GM23338 (cell line): ENCODE data around the gene TMEM107. TPM values are rescaled to one million over a fixed set of nuclear protein-coding genes. Genes with fewer than 3 reads are reported as not detected.

Experiments
- ATAC-seq: fragments of 200-7000 bp; cut with Tn5 transposase; 3 replicates; pipeline ENCODE4 v1.9.1; 2020
- DNase-seq: peaks from one replicate; pipeline ENCODE4 v3.0.0-alpha.2; 2015; ENCODE audit warnings: low spot score
- H2AFZ ChIP-seq: fragments of 200-600 bp; sonication (generic); 2 replicates; pipeline ENCODE4 v1.8.0; 2016; ENCODE audit warnings: antibody characterized with exemption, mild to moderate bottlenecking, moderate library complexity
- H3F3A ChIP-seq: fragments of 200-600 bp; sonication (generic); replicated peaks from 2 replicates; pipeline ENCODE4 v1.8.0; 2017; ENCODE audit warnings: antibody characterized with exemption, mixed run types, low read depth
- H3K27ac ChIP-seq: fragments of 200-600 bp; sonication (generic); 2 replicates; pipeline ENCODE4 v1.6.1; 2016; ENCODE audit warnings: low read depth
- H3K27me3 ChIP-seq: fragments of 200-600 bp; sonication (generic); 2 replicates; pipeline ENCODE4 v1.8.0; 2016; ENCODE audit warnings: mild to moderate bottlenecking, mixed run types, moderate library complexity; ENCODE audit not compliant: insufficient read depth
- H3K36me3 ChIP-seq: fragments of 200-600 bp; sonication (generic); 2 replicates; pipeline ENCODE4 v1.8.0; 2016; ENCODE audit warnings: mild to moderate bottlenecking; ENCODE audit not compliant: insufficient read depth
- H3K4me1 ChIP-seq: fragments of 200-600 bp; sonication (generic); 2 replicates; pipeline ENCODE4 v1.8.0; 2016; ENCODE audit warnings: mild to moderate bottlenecking, moderate library complexity; ENCODE audit not compliant: insufficient read depth
- H3K4me2 ChIP-seq: fragments of 200-600 bp; sonication (generic); 2 replicates; pipeline ENCODE4 v1.7.1; 2017; ENCODE audit warnings: mixed run types
- H3K4me3 ChIP-seq: fragments of 200-600 bp; sonication (generic); 2 replicates; pipeline ENCODE4 v1.6.1; 2016; ENCODE audit warnings: mixed run types
- H3K79me2 ChIP-seq: fragments of 200-600 bp; sonication (generic); replicated peaks from 2 replicates; pipeline ENCODE4 v1.8.0; 2017; ENCODE audit warnings: mild to moderate bottlenecking; ENCODE audit not compliant: insufficient read depth
- H3K9me2 ChIP-seq: fragments of 200-600 bp; sonication (generic); 2 replicates; pipeline ENCODE4 v1.8.0; 2017; ENCODE audit not compliant: insufficient read depth
- H4K20me1 ChIP-seq: fragments of 200-600 bp; sonication (generic); replicated peaks from 2 replicates; pipeline ENCODE4 v1.8.0; 2017; ENCODE audit warnings: mild to moderate bottlenecking; ENCODE audit not compliant: insufficient read depth
- H3K27ac Mint-ChIP-seq: 2 replicates; pipeline ENCODE4 v1.8.0; 2020; ENCODE audit warnings: inconsistent platforms, mild to moderate bottlenecking, moderate library complexity, mixed read lengths
- H3K27me3 Mint-ChIP-seq: 3 replicates; pipeline ENCODE4 v1.8.0; 2022; ENCODE audit warnings: low read depth, mild to moderate bottlenecking, moderate library complexity, mixed read lengths, inconsistent platforms; ENCODE audit not compliant: insufficient read depth, poor library complexity
- H3K36me3 Mint-ChIP-seq: 3 replicates; pipeline ENCODE4 v1.8.0; 2021; ENCODE audit warnings: low read depth, mild to moderate bottlenecking, inconsistent platforms, moderate library complexity, mixed read lengths
- H3K4me1 Mint-ChIP-seq: 3 replicates; pipeline ENCODE4 v1.8.0; 2020; ENCODE audit warnings: mild to moderate bottlenecking, inconsistent platforms, mixed read lengths
- H3K4me3 Mint-ChIP-seq: 3 replicates; pipeline ENCODE4 v1.8.0; 2021; ENCODE audit warnings: moderate library complexity, mild to moderate bottlenecking, inconsistent platforms, mixed read lengths
- H3K9me3 Mint-ChIP-seq: 3 replicates; pipeline ENCODE4 v1.8.0; 2020; ENCODE audit warnings: moderate library complexity, mild to moderate bottlenecking, inconsistent platforms, mixed read lengths
- ETS1 ChIP-seq: IDR thresholded peaks from 2 replicates; pipeline ENCODE4 v1.6.1; 2016; ENCODE audit warnings: antibody characterized with exemption
- EZH2 ChIP-seq: fragments of 200-600 bp; sonication (generic); IDR thresholded peaks from one replicate; pipeline ENCODE4 v1.8.0; 2017; ENCODE audit warnings: antibody characterized with exemption, mild to moderate bottlenecking, low read depth; ENCODE audit not compliant: unreplicated experiment
- microRNA counts: library from miRNA; unstranded; fragments of <30 nt; microRNA quantifications from one replicate; lab custom pipeline; 2017
- microRNA-seq: library from miRNA; unstranded; fragments of <30 nt; microRNA quantifications from one replicate; pipeline ENCODE4, GENCODE V29; 2017
- polyA plus RNA-seq: library from polyadenylated mRNA; unstranded; fragments of >200 nt; fragmentation: Nextera tagmentation; extraction: Ambion mirVana; gene quantifications from 2 replicates; pipeline ENCODE4 v1.2.1, GENCODE V29; 2016
- total RNA-seq: library from RNA; depleted of rRNA; stranded (reverse); fragments of >200 nt; shearing (Covaris generic); gene quantifications from 2 replicates; pipeline ENCODE4 v1.2.3, GENCODE V29; 2014; rRNA removed
- TF ChIP-seq, protein P1 (sequence below), 2 experiments: fragments of 200-600 bp in 1 of 2; sonication (generic) in 1 of 2; conservative IDR thresholded peaks; 2 replicates each; pipeline versions ENCODE4 v1.5.1 to v1.6.1; 2016 to 2017; ENCODE audit warnings: antibody characterized with exemption in 2 of 2, low read depth in 2 of 2, mild to moderate bottlenecking in 2 of 2, moderate library complexity in 1 of 2

TMEM107 gene
- total and polyA plus RNA-seq, 2 experiments from 2014 or later: 10.8 to 20.4 TPM

- ATAC-seq (peak; percentile 0), DNase-seq (peak; percentile 92)
- peak; percentile 19 for TF ChIP-seq EZH2
- no peak for TF ChIP-seq ETS1
- peaks cover 24% of the 10 kb centered on the region for H3K9me3 Mint-ChIP-seq
- peaks cover 89% of the 10 kb centered on the region for H3K27me3 Mint-ChIP-seq
- H3K4me3 Mint-ChIP-seq: peak within 1 kb of the TSS; percentile 83
- Histone ChIP-seq H3K4me1 (peaks cover 26% of the 10 kb centered on the region), H3K9me2 (no peaks in the 10 kb centered on the region), H3K27ac (no peak within 1 kb of the TSS), H3F3A (peaks cover 18% of the 10 kb centered on the region), H4K20me1 (peaks cover 6% of the 10 kb centered on the region; the same call in 1 of the 2 replicates), H3K79me2 (no peaks in the 10 kb centered on the region), H3K36me3 (no peaks in the 10 kb centered on the region), H3K27me3 (peaks cover 69% of the 10 kb centered on the region), H3K4me3 (peak within 1 kb of the TSS; percentile 66), H2AFZ (peak within 1 kb of the TSS; percentile 67; the same call in 1 of the 2 replicates), H3K4me2 (peak within 1 kb of the TSS; percentile 94)
- H3K36me3 Mint-ChIP-seq: peaks cover 12% of the 10 kb centered on the region
- peaks cover 32% of the 10 kb centered on the region for H3K4me1 Mint-ChIP-seq
- H3K27ac Mint-ChIP-seq: no peak within 1 kb of the TSS
These were observed 52.4 kb downstream of the TMEM107 start, which contains the start of gene HES7 for GRCh38 chr17:8123695-8124349. Gene HES7, minus strand, starts transcription at chr17:8124106. Its CDS starts 22 bp downstream, at chr17:8124084.

- Mint-ChIP-seq H3K9me3 (peaks cover 24% of the 10 kb centered on the region), H3K36me3 (peaks cover 13% of the 10 kb centered on the region), H3K27me3 (peaks cover 89% of the 10 kb centered on the region), H3K27ac (no peak overlapping the region), H3K4me1 (peaks cover 32% of the 10 kb centered on the region), H3K4me3 (peak overlapping the region; percentile 83)
- Histone ChIP-seq H3K27ac (no peak overlapping the region), H4K20me1 (peaks cover 6% of the 10 kb centered on the region; the same call in 1 of the 2 replicates), H3K9me2 (no peaks in the 10 kb centered on the region), H3K27me3 (peaks cover 68% of the 10 kb centered on the region), H3K4me1 (peaks cover 26% of the 10 kb centered on the region), H3K4me2 (peak overlapping the region; percentile 94), H3K4me3 (peak overlapping the region; percentile 66), H2AFZ (peak overlapping the region; percentile 67; the same call in 1 of the 2 replicates), H3K36me3 (no peaks in the 10 kb centered on the region), H3F3A (peaks cover 22% of the 10 kb centered on the region), H3K79me2 (no peaks in the 10 kb centered on the region)
- ATAC-seq (no peak), DNase-seq (peak; percentile 44)
- TF ChIP-seq EZH2: peak; percentile 87
- TF ChIP-seq, protein P1, sequence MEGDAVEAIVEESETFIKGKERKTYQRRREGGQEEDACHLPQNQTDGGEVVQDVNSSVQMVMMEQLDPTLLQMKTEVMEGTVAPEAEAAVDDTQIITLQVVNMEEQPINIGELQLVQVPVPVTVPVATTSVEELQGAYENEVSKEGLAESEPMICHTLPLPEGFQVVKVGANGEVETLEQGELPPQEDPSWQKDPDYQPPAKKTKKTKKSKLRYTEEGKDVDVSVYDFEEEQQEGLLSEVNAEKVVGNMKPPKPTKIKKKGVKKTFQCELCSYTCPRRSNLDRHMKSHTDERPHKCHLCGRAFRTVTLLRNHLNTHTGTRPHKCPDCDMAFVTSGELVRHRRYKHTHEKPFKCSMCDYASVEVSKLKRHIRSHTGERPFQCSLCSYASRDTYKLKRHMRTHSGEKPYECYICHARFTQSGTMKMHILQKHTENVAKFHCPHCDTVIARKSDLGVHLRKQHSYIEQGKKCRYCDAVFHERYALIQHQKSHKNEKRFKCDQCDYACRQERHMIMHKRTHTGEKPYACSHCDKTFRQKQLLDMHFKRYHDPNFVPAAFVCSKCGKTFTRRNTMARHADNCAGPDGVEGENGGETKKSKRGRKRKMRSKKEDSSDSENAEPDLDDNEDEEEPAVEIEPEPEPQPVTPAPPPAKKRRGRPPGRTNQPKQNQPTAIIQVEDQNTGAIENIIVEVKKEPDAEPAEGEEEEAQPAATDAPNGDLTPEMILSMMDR (conservative IDR thresholded peaks at IDR 0.05; ENCODE audit: low read depth in 2 of 2): no peak
These were observed 53.1 kb downstream of the TMEM107 start for GRCh38 chr17:8122924-8123694.

MicroRNA genes within 50 kb of the gene (microRNA counts, 767-probe panel; counts per million panel counts)
- not detected for microRNA hsa-miR-4521 (lab: Ali Mortazavi, UCI)

Small RNAs within 50 kb of the gene (microRNA-seq; reads per million reads assigned to microRNA genes)
- gene MIR4521: 27.5 reads per million, percentile 47 among the genes with 10 or more reads in this experiment
- not detected for gene MIR6883

Other genes with a start within 250 kb of the TMEM107 start
- gene KCNAB3, start 246.5 kb downstream of the TMEM107 start, total RNA-seq: 0.47 and 1.0 TPM in 2 replicates
- gene KCNAB3, start 246.5 kb downstream of the TMEM107 start, polyA plus RNA-seq: 0.45 and 1.0 TPM in 2 replicates
- gene TRAPPC1, start 244.4 kb downstream of the TMEM107 start, total RNA-seq: 45.2 and 52.4 TPM in 2 replicates
- gene TRAPPC1, start 244.4 kb downstream of the TMEM107 start, polyA plus RNA-seq: 211 and 234 TPM in 2 replicates
- 18.4 and 18.5 TPM in 2 replicates for gene CNTROB, start 244.2 kb downstream of the TMEM107 start, total RNA-seq
- 16.3 and 17.8 TPM in 2 replicates for gene CNTROB, start 244.2 kb downstream of the TMEM107 start, polyA plus RNA-seq
- 0.07 TPM in 1 of 2 replicates, not detected in the other for gene GUCY2D, start 173.8 kb downstream of the TMEM107 start, total RNA-seq
- gene GUCY2D, start 173.8 kb downstream of the TMEM107 start, polyA plus RNA-seq: 0.08 and 0.96 TPM in 2 replicates
- gene ALOX15B, start 137.3 kb downstream of the TMEM107 start, total RNA-seq: 0.39 and 0.45 TPM in 2 replicates
- 0.33 and 0.42 TPM in 2 replicates for gene ALOX15B, start 137.3 kb downstream of the TMEM107 start, polyA plus RNA-seq
- 1.4 TPM in 1 of 2 replicates, not detected in the other for gene ALOX12B, start 88.7 kb downstream of the TMEM107 start, total RNA-seq
- 0.16 and 0.30 TPM in 2 replicates for gene ALOX12B, start 88.7 kb downstream of the TMEM107 start, polyA plus RNA-seq
- gene ALOXE3, start 57.9 kb downstream of the TMEM107 start, total RNA-seq: 0.10 and 1.6 TPM in 2 replicates
- gene ALOXE3, start 57.9 kb downstream of the TMEM107 start, polyA plus RNA-seq: 0.27 TPM in 1 of 2 replicates, not detected in the other
- 0.14 TPM in 1 of 2 replicates, not detected in the other for gene HES7, start 52.3 kb downstream of the TMEM107 start, total RNA-seq
- 0.24 TPM in 1 of 2 replicates, not detected in the other for gene HES7, start 52.3 kb downstream of the TMEM107 start, polyA plus RNA-seq
- 36.1 and 40.5 TPM in 2 replicates for gene PER1, start 24.0 kb downstream of the TMEM107 start, total RNA-seq
- 12.2 and 12.4 TPM in 2 replicates for gene PER1, start 24.0 kb downstream of the TMEM107 start, polyA plus RNA-seq
- gene VAMP2, start 13.4 kb downstream of the TMEM107 start, total RNA-seq: 6.9 and 9.8 TPM in 2 replicates
- 25.4 and 32.3 TPM in 2 replicates for gene VAMP2, start 13.4 kb downstream of the TMEM107 start, polyA plus RNA-seq
- gene BORCS6, start 13.8 kb upstream of the TMEM107 start, total RNA-seq: 3.9 and 7.1 TPM in 2 replicates
- 1.8 and 2.1 TPM in 2 replicates for gene BORCS6, start 13.8 kb upstream of the TMEM107 start, polyA plus RNA-seq
- 128 and 135 TPM in 2 replicates for gene AURKB, start 34.2 kb upstream of the TMEM107 start, total RNA-seq
- 202 and 212 TPM in 2 replicates for gene AURKB, start 34.2 kb upstream of the TMEM107 start, polyA plus RNA-seq
- 13.4 and 14.8 TPM in 2 replicates for gene CTC1, start 71.7 kb upstream of the TMEM107 start, total RNA-seq
- 9.1 and 10.7 TPM in 2 replicates for gene CTC1, start 71.7 kb upstream of the TMEM107 start, polyA plus RNA-seq
- gene PFAS, start 72.9 kb upstream of the TMEM107 start, total RNA-seq: 140 and 168 TPM in 2 replicates
- 96.1 and 106 TPM in 2 replicates for gene PFAS, start 72.9 kb upstream of the TMEM107 start, polyA plus RNA-seq
- 11.2 and 15.8 TPM in 2 replicates for gene RANGRF, start 112.3 kb upstream of the TMEM107 start, total RNA-seq
- gene RANGRF, start 112.3 kb upstream of the TMEM107 start, polyA plus RNA-seq: 52.4 and 53.7 TPM in 2 replicates
- gene SLC25A35, start 119.0 kb upstream of the TMEM107 start, total RNA-seq: 2.3 and 4.7 TPM in 2 replicates
- gene SLC25A35, start 119.0 kb upstream of the TMEM107 start, polyA plus RNA-seq: 3.2 and 3.6 TPM in 2 replicates
- gene ARHGEF15, start 133.9 kb upstream of the TMEM107 start, total RNA-seq: 0.43 and 0.52 TPM in 2 replicates
- 0.26 and 0.50 TPM in 2 replicates for gene ARHGEF15, start 133.9 kb upstream of the TMEM107 start, polyA plus RNA-seq
- gene ODF4, start 163.5 kb upstream of the TMEM107 start, total RNA-seq: not detected in 2 replicates
- gene ODF4, start 163.5 kb upstream of the TMEM107 start, polyA plus RNA-seq: not detected in 2 replicates
- gene RPL26, start 206.8 kb upstream of the TMEM107 start, total RNA-seq: 3,158 and 4,450 TPM in 2 replicates
- gene RPL26, start 206.8 kb upstream of the TMEM107 start, polyA plus RNA-seq: 2,274 and 2,541 TPM in 2 replicates
- gene RNF222, start 221.4 kb upstream of the TMEM107 start, total RNA-seq: 0.07 and 0.31 TPM in 2 replicates
- 0.10 TPM in 1 of 2 replicates, not detected in the other for gene RNF222, start 221.4 kb upstream of the TMEM107 start, polyA plus RNA-seq